Stimulated activated CD4-positive, alpha-beta T cell treated with anti-CD3 and anti-CD28 coated beads, Interleukin-4, amount 100 ng/mL, for 48 hours (primary cell): ENCODE measurements around the gene OR56A3.
"Not testable (repeated sequence)": the region's sequence is repeated elsewhere in the genome, so short reads cannot be mapped to it uniquely, and the experiment has no call there.

ENCODE experiments used
- DNase-seq, 2 donors: peaks; one replicate each; pipeline ENCODE4 v3.0.0-alpha.2; 2020; ENCODE audit warnings: low read depth in 2 of 2

The OR56A3 gene, protein sequence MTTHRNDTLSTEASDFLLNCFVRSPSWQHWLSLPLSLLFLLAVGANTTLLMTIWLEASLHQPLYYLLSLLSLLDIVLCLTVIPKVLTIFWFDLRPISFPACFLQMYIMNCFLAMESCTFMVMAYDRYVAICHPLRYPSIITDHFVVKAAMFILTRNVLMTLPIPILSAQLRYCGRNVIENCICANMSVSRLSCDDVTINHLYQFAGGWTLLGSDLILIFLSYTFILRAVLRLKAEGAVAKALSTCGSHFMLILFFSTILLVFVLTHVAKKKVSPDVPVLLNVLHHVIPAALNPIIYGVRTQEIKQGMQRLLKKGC

DNA sequence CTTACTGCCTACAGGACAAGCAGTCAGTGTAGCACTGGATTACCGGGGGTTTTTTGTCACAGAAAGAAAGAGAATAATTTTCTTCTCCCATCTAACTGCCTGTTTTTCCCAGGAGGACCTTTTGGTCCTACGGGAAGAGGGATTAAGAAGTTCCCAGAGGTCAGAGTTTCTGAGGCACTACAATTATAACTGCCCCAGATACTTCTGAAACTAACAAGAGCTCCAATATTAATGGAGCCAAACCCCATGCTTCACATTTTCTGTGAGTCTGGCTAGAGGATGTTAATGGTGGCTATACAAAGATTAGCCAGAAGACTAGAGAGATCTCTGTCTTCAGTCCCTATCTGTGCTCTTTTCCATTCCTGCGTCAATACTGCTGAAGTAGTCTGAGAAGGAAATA, at the start of gene OR56A3:
TSS of gene OR56A3 (plus strand) at position 301 of the 400 bp plus-strand sequence. CDS start 5,096 bp downstream, outside the sequence.
- DNase-seq = no peak

DNA sequence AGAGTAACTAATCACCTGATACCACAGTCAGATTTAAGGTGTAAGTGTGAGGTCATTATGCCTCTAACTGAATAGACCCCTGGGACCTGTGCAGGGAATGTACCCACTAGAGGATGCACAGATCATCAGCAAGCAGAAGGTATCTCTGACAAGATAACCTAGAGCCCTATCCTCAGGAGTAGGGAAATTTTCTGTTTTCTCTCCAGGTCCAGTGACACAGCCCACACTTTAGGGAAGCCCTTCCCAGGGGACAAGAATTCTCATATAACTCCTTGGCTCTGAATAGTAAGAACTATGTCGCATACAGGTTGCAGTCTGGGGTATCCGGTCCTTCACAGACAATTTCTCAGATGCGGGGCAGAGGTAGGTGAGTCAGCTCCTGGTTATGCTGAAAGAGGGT, 49.1 kb upstream of the OR56A3 start, which contains the start of gene OR52E5:
TSS of gene OR52E5 (plus strand) at position 301 of the 400 bp plus-strand sequence. CDS start 7,569 bp downstream, outside the sequence.
- no peak for DNase-seq

DNA sequence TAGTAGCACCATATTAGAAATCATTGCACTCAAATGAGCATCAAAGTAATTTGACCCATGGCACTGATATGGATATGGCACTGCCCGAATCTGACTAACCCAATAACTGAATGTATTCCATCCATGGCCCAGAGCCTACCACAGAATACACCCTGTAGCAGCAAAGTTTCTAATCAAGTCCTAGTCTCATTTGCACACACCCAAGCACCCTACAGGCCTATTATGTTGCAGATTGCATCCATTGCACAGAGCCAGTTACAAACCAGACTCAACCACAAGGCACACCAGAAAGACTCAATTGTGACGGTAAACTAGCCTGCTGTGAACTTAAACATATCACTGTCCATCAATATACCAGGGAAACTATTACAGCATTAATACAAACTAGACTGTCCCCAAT, 42.5 kb upstream of the OR56A3 start:
- DNase-seq = no peak

DNA sequence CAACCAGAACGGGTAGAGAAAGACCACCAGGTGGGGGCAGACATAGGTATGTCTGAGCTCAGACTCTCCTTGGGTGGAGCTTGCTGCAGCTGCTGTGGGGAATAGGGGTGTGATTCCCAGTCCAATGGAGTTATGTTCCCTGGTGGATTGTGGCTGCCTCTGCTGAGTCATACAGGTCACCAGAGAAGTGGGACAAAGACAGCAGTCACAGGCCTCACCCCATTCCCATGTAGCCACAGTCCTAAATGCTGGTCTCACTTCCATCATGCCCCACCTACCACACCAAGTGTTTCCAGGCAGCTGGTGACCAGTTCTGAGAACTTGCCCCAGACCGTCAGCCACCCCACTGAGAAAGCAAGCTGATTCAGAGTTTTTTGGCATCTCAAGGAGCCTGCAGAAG, 31.5 kb upstream of the OR56A3 start:
- DNase-seq = no peak

DNA sequence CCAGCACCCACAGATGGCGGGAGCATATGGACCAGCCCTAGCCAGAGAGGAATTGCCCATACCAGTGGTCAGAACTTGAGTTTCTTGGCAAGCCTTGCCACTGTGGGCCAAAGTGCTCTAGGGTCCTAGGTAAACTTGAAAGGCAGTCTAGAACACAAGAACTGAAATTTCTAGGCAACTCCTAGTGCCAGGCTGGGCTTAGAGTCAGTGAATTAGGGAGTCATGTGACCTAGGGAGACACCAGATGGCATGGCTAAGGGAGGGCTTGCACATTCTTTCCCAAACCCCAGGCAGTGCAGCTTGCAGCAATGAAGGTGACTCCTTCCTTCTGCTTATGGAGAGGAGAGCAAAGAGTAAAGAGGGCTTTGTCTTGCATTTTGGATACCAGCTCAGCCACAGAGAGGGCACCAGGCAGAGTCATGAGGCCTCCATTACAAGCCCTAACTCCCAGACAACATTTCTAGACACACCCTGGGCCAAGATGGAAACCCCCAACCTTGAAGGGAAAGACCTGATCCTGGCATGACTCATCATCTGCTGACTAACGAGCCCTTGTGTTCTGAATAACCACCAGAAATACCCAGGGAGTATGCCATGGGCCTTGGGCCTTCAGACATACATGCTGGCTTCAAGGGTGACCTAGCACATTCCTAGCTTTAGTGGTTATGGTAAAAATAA, 19.2 kb upstream of the OR56A3 start:
- DNase-seq = peak in 1 of 2 donors; percentile 7

DNA sequence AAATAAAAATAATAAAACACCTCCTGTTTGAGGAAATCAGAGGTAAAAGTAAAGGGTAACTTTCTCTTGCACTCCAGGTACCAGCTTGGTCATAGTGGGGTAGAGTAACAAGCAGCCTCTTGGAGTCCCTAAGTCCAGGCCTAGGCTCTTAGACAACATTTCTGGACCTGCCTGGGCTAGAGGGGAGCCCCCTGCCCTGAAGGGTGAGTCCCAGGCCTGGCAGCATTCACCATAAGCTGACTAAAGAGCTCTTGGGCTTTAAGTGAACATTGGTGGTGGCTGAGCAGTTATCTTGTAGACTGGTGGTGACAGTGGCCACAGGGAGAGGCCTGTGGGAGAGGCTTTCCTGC, 18.6 kb upstream of the OR56A3 start:
- DNase-seq = no peak

DNA sequence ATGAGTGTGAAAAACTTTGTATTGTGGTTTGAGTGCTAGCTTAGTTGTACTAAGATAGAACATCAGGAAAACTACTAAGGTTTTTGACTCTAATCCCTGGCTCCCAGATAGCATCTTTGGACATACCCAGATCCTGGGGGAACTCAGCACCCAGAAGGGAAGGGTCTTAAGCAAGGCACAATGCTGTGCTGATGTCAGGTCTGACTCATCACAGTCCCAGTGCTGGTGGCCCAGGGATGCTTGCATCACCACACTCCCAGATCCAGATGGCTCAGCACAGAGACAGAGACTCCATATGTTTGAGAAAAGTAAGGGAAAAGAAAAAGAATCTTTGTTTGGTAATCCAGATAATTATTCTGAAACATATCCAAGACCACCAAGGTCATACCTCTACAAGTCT, 18.3 kb upstream of the OR56A3 start:
- DNase-seq = no peak

DNA sequence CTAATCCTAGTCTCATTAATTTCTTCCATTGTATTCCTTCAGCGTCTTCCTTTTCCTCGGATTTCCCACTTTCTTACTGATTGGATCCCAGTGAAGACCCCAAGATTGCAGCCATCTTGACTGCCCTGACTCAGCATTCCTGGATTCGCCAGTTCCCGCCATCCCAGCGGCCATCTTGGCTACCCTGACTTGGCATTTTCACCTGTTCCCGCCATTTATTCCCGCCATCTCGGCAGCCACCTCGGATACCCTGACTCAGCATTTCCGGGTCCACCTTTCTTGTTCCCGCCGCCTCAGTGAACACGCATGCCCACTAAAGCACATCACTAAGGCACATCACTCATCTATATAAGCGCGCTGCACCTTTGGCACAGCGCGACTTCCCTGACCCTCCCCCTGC, 13.8 kb upstream of the OR56A3 start:
- no peak for DNase-seq

DNA sequence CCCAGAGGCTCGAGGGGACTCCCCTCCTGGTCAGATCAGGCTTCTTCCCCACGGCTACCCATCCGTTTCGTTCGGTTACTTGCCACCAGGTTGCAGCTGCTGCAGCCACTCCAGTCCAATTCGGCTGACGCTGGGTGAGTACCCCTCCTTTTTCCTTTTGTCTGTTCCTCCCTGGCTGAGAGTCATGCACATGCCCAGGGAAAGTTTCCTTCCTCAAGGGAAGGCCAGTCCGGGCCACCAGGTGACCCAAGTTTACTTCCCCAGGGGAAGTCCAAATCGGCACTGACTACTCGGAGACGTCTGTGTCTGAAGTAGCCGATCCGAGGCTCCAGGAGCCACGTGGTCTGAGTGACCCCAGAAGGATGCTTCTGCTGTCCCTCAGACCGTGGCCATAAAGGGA, 13.2 kb upstream of the OR56A3 start:
- DNase-seq = no peak

DNA sequence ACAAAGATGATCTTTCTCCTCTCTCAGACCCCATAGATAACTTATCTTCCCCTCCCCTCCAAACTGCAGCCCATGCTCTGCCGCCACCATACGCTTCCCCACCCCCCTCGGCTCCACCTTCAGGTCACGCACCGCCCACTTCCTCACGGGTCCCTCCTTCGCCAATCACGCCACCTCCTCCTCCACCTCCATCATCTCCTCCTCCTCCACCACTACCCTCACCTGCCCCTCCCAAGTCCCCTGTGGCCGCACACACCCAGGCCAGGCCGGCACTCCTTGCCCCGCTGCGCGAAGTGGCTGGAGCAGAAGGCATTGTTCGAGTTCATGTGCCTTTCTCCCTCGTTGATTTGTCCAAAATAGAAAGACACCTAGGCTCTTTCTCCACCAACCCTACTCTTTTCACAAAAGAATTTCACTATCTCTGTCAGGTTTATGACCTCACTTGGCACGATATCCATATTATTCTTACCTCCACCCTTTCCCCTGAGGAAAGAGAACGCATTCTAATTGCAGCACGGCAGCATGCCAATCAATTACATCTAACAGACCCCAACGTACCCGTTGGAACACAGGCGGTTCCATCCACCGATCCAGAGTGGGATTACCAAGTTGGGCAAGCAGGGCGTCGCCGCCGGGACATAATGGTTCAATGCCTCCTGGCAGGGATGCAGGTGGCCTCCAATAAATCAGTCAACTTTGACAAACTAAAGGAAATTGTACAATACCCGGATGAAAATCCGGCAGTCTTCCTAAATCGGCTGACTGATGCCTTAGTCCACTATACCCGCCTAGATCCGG, 12.3 kb upstream of the OR56A3 start:
- no peak for DNase-seq

DNA sequence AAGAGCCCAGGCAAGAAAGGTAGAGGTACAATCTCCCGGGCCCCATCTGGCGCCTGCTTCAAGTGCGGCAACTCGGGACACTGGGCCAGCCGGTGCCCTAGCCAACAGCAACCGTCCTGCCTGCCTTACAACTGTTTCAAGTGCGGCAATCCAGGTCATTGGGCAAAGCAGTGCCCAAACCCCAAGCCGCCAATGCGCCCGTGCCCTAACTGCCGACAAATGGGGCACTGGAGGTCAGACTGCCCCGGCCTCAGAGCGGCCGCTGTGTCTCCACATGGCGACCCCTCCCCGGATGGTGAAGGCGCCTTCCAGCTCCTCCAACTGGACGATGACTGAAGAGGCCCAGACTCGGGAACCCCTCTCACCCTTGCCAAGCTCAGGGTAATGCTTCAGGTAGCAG, 11.4 kb upstream of the OR56A3 start:
- DNase-seq = no peak

DNA sequence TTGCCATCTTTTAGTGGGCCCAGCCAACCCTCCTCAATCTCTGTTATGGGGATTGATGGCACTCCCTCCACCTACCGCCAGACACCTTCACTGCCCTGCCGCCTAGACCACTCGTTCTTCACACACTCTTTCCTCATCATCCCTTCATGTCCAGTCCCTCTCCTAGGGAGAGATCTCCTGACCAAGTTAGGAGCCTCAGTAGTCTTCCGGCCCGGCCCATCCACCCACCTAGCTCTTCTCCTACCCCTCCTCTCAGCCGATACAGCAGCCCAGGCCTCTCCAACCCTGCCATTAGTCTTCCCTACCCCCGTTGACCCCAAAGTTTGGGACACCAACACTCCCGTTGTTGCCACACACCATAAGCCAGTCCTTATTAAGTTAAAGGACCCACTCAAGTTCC, 11.0 kb upstream of the OR56A3 start:
- DNase-seq = no peak

DNA sequence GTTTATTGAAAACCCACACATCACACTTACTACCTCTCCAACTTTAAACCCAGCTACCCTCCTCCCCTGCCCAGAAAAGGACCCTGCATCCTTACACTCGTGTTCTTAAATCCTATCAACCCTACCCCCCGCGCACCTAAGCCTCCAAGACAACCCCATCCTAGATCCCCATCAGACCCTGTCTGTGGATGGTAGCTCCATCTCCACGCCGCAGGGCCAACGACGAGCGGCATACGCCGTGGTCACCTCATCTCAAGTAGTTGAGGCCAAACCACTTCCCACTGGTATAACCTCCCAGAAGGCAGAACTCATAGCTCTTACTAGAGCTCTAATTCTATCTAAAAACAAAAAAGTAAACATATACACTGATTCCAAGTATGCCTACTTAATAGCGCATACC, 9.4 kb upstream of the OR56A3 start:
- no peak for DNase-seq

DNA sequence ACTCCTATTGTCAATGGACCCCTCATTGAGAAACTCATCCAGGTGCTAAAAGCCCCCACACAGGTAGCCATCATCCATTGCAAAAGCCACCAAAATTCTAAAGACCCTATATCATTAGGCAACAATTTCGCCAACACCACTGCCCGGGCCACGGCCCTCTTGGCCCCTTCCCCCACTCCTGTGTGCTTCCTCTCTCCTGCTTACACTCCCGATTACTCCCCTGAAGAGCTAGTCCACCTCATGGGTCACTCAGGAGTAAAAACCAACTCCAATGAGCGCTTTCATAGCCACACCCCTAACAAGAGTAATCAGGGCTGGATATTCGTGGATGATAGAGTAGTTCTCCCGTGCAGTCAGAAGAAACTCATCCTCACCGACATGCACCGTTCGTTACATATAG, 8.9 kb upstream of the OR56A3 start:
- DNase-seq = no peak

DNA sequence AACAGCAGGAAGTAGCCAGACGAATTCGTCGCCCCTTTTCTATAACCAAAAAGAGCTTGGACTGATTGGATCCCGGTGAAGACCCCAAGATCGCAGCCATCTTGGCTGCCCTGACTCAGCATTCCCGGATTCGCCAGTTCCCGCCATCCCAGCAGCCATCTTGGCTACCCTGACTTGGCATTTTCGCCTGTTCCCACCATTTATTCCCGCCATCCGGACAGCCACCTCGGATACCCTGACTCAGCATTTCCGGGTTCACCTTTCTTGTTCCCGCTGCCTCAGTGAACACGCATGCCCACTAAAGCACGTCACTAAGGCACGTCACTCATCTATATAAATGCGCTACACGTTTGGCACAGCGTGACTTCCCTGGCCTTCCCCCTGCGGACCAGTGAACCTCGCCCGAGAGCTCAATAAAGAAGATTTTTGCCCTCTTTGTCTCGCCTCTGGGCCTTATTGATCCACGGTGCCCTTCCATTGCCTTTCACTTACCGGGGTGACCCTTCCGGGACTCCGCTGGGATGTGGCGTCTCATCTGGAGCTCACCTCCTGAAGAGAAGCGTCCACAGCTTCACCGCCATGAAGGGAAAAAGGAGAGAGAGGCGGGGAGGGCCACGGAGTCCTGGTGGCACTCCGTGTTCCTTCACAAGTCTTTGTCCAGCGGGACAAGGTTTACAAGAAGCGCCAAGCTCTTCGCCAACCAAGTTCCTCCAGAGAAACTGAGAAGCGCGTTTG, 4.0 kb upstream of the OR56A3 start:
- no peak for DNase-seq

DNA sequence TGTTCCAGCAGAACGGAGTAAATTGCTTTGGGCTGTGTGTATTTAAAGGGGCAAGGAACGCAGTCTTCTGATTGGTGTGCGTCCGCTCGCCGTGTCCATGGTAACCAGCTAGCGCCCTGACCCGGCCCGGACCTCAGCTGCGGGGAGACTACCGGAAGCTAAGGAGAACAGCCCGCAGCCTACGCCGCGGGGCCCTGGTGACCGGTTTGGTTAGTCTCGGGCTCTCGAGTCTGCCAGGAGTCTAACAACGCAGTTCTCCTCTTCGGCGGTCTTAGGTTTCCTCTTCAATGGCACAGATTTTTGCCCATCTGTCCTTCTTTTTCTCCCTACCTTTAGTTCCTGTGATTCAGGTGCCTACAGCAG, 3.5 kb upstream of the OR56A3 start:
- DNase-seq = no peak

DNA sequence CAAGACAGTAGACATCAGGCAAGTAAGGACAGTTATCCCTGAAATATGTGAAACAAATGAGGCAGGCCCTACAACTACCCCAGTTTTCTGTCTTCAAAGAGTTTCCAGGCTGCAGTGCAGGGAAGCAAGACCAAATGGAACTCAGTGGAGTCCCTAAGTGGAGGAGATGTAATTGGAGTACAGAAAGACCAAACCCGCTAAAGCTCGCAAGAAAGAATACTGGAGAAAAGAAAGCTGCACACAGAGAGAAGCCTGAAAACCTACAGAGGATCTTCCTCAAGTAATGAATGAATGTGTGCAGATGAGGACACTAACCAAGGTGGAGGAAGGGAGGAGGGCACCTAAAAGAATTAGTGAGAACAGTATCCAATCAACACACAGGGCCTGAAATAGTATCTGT, 1.3 kb upstream of the OR56A3 start:
- DNase-seq = no peak

DNA sequence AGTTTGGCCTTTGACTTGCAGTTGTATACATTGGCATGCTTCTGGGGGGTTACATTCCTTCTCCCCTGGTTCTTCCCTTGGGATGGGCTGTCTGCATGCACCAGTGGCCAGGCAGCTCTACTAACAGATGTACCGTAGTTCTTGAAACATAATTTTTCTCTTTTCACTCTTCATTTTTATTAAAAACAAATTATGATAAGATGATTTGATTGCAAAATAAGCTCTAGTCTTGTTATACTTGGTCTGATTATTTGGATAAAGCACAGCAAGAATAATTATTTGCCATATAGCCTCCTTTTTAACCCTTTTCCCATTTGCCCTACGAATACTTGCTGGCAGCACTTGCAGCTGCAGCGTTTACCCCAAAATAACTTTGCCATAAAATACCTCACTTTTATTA, 13.5 kb downstream of the OR56A3 start:
- no peak for DNase-seq

DNA sequence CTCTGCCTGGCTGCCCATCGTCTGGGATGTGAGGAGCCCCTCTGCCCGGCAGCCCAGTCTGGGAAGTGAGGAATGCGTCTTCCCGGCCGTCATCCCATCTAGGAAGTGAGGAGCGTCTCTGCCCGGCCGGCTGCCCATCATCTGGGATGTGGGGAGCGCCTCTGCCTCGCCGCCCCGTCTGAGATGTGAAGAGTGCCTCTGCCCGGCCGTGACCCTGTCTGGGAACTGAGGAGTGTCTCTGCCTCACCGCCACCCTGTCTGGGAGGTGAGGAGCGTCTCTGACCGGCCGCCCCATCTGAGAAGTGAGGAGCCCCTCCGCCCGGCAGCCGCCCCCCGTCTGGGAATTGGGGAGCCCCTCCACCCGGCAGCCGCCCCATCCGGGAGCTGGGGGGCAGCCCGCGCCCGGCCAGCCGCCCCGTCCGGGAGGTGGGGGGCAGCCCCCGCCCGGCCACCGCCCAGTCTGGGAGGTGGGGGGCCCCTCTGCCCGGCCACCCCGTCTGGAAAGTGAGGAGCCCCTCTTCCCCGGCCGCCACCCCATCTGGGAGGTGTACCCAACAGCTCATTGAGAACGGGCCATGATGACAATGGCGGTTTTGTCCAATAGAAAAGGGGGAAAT, 18.8 kb downstream of the OR56A3 start:
- not testable (repeated sequence) for DNase-seq

DNA sequence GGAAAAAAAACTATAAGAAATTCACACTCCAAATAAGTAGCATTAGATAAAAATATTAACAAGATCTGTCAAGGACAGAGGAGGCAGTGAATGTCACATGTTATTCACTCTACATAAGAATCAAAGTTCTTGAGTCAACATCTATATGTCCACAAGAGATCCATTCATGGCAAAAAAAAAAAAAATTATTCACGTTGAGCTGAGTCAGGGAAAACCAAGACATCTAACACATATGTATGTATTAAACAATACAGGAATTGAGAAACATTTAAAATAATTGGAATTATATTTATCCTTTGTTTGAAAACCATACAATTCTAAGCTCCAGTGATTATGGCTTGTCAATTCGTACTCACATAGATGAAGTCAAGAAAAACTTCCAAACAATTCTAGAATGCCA, 24.9 kb downstream of the OR56A3 start:
- DNase-seq = no peak

DNA sequence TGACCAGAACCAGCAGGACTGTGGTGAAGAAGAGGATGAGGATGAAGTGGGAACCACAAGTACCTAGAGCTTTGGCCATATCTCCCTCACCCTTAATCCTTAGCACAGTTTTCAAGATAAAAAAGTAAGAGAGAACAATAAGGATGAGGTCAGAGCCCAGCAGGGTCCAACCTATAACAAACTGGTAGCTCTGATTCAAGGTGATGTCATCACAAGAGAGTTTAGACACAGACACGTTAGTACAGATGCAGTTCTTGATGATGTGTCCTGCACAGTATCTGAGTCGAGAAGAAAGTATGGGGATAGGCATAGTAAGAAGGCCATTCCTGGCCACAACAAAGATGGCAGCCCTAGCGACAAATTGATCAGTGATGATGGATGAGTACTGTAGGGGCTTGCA, 25.7 kb downstream of the OR56A3 start:
- DNase-seq = no peak

DNA sequence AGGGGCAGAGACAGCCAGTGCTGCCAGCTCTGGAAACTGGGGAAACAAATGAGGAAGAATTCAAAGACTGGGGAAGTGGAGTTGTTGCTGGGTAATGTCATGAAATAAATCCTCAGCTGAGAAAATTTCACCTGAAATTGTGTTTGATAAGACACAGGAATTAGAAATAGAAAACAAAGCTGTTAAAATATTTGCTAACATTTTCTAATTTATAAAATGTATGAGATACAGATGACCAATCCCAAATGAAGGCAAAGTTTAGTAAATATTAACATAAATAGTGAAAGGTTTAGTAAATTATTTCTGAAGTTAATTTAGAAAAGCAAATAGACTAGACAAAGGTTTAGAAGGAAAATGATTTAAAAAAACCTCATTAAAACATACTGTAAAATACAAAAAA, 26.3 kb downstream of the OR56A3 start, which contains the start of gene OR56A5:
TSS of gene OR56A5 (minus strand) at position 101 of the 400 bp plus-strand sequence. CDS start at position 101, 0 bp downstream.
- no peak for DNase-seq
